Activated gamma-delta T cell treated with Interleukin-2 at 50 U/mL for 16 hours (primary cell): Measurements from ENCODE around the gene GOLGA8N.
"Not testable (repeated sequence)": the region's sequence is repeated elsewhere in the genome, so short reads cannot be mapped to it uniquely, and the experiment has no call there.

Experiments
- DNase-seq: peaks from one replicate; pipeline ENCODE4 v3.0.0-alpha.2; 2020

GOLGA8N gene

DNA sequence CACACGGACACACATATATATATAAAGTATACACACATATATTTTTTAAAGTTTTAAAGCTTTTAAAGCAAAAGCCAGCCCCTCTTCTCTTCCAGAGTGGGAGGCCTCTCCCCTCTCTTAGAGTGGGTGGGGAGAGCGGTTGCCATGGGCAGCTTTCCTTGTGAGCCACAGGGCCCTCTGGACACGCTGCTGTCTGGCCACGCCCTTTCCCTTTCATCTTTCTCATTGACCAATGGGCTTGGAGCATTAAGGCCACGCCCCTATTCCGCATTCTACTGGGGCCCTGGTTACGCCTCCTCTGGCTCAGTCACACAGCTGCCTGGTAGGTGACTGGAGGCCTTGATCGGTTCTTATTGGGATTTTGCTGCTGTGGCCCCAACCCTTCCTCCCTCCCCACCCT is at the start of gene GOLGA8N:
Gene GOLGA8N (plus strand): TSS at position 306 of the 400 bp plus-strand sequence.
- not testable (repeated sequence) for DNase-seq

DNA sequence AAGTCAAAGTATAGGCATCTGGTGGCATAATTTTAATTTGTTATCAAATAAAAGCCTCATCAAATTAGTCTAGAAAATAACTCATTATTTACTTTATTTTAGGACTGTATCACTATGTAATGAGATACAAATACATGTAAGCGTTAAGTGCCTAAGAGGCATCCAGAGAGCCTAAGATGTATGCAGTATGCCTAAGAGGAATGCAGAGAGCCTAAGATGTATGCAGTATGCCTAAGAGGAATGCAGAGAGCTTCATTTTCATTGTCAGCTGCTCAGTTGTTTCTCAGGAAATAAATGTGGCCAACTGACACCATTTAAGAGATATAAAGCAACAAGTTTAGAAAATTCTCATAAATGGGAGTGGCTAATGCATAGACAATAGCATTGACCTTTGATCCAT is 49.8 kb upstream of the GOLGA8N start:
- not testable (repeated sequence) for DNase-seq

DNA sequence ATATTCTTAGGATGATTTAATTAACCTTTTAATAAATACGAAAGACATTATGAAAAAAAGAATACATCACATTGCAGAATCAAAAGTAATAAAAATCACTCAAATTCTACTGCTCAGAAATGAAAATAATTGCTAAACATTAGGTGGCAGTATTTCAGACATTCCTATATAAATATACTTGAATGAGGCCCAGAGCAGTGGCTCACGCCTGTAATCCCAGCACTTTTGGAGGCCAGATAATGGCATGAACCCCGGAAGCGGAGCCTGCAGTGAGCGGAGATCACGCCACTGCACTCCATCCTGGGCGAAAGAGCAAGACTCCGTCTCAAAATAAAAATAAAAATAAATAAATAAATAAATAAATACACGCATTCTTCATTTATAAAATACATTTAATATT is 48.1 kb upstream of the GOLGA8N start:
- not testable (repeated sequence) for DNase-seq

DNA sequence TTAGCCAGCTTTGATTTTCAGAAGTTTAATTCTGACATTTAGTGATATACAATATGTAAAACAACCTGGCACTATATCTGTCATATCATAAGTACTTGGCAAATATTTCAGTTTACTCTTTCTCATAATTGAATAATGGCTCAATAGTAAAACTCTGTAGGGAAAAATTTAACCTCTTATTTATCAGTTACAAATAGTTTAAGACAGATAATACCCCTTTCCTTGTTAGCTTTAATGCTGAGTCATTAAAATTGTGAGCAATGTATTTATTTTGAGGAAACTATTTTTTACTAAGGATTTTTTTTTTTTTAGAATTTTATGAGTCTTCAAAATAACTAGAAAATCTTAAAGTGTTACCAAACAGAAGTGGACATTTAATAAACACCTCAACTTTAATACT is 38.7 kb upstream of the GOLGA8N start:
- not testable (repeated sequence) for DNase-seq

DNA sequence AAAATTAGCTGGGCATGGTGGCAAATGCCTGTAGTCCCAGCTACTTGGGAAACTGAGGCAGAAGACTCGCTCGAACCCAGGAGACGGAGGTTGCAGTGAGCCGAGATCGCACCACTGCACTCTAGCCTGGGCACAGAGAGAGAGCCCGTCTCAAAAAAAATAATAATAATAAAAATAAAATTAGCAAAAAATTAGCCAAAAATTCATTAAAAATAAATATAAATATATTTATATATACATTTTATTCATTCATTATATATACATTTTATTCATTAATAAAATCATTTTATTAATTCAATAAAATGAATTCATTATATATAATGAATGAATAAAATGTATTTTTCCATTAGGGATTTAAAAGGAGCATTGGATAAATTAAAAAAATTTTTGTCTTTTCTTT is 31.1 kb upstream of the GOLGA8N start:
- DNase-seq = not testable (repeated sequence)

DNA sequence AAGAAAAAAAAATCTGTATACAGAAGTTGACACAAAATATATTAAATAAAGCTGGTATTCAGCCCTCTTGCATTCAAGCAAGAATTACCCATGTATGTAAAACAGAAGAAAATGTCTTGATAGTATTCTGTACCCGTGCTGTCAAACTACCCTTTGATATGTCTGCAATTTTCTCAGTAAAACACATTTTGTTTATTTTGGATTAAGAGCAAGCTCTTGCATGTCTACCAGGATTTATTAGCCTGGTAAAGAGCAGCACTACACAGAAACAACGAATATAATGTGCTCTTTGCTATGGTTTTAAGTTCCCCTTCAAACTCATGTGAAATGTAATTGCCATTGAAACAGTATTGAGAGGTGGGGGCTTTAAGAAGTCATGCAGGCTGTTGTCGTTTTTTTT is 24.3 kb upstream of the GOLGA8N start:
- DNase-seq = not testable (repeated sequence)

DNA sequence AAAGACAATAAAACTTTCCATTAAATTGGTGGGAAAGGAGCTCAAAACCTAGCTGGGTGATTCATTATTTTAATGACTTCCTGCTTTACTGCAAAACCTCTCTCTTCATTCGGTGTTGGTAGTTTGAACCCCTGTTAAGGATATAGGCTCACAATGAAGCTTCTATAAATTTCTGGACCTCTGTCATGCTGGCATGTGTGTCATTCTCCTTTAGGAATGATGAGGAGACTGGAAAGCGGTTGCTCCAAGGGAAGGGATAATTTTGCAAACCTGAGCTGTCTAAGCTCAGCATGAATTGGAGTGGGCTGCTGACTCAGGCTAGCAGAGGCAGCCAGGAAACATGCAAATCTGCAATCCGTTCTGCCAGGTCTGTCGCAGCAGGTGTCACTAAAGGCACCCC is 14.8 kb upstream of the GOLGA8N start:
- not testable (repeated sequence) for DNase-seq

DNA sequence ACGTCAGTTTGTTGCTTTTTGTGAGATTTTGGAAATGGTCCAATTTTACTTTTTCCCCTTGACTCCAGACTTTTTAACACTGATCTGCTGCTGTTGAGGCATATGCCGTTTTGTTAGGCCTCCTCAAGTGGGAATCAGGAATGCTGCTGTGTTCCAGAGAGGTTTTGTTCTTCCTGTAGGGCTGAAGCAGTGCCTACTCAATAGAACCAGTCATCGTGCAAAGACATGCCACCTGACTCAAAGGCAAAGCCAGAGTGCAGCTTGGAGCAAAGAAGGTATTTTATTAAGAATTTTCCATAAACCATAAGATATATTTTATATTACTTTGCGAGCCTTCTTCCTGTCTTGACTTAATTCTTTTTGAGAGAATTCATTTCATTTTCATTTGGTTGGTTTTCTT is 7.4 kb upstream of the GOLGA8N start:
- not testable (repeated sequence) for DNase-seq

DNA sequence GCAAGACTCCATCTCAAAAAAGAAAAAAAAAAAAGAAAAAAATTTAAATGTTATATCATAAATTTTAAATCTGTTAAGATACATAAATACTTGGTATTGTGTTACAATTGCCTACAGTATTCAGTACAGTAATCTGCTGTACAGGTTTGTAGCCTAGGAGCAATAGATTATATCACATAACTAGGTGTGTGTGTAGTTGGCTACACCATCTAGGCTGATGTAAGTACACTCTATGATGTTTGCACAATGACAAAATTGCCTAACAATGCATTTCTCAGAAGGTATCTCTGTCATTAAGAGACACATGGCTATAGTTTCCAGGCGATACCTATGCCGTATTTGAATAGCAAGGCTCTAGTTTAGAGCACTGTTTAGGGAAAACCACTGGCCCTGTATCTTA is 16.3 kb downstream of the GOLGA8N start:
- DNase-seq = not testable (repeated sequence)

DNA sequence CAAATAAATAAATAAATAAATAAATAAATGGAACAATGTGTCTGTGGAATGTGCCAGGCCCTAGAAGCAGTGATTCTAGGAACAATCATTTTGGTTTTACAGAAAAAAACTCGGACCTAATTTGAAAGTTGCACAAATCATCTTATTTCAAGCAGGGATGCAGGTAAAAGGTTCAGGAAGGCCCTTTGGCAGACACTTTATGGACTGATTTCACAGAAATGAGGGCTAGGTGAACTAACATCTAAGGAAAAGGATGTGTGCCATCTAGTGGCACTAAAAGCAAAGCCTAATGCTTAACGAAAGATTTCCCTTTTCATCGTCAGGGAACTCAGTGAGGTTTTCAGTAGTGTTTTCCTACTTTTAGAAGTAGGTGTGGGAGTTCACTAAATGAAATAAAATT is 17.5 kb downstream of the GOLGA8N start:
- not testable (repeated sequence) for DNase-seq

DNA sequence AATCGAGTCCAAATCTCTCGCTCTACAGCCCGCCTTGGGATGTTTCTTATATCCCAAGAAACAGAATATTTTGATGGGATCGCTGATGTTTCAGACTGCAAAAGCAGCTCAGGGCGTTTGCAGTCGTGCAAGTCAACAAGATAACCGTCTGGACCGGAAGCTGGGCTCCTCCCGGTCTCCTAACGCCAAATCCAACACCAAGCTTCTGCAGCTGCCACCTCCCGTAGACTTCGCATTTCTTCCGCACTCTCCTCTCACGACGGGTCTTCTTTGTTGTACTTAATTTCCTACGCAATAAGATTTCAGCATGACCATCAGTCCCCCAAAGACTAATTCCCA is 21.4 kb downstream of the GOLGA8N start:
- DNase-seq = not testable (repeated sequence)

DNA sequence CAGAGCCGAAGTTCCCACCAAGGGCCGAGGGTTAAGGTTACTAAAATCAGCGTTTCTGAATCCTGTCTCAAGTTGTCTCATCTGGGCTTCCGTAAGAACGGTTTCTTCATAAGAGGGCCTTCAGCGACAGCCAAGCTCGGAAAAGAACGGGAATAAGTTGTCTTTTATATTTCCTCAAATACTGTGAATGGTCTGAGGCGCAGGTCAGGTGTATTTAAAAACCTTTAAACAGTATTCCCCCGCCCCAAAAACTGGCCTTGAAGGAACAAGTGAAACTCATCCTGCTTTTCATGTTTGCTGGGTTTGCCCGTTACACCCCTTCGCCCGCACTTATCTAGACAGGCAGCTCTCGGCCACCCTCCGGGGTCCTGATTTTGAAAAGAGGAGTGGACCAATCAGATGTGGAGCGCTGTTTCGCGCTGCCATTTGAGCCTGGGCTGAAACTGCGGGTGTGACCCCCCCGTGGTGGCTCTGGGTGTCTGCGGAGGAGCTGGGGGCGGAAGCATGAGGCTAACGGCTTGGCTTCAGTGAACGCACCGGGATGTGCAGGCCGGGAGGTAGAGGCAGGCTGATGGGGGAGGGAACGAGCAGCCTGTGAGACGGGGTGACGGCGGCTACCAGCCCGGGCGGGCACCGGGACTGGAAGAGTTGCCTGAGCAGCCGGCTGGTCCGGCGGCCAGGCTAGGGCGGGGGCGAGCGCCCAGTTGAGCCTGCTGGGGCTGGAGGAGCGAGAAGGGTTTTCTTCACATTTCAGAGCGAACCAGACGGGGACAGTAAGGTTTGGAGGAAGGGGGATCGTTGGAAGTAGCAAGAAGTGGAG is 22.0 kb downstream of the GOLGA8N start, which contains the start of gene ARHGAP11A:
Gene ARHGAP11A (plus strand): TSS at position 454 of the 820 bp plus-strand sequence. CDS start 708 bp downstream, outside the sequence.
- peak; percentile 81 for DNase-seq

DNA sequence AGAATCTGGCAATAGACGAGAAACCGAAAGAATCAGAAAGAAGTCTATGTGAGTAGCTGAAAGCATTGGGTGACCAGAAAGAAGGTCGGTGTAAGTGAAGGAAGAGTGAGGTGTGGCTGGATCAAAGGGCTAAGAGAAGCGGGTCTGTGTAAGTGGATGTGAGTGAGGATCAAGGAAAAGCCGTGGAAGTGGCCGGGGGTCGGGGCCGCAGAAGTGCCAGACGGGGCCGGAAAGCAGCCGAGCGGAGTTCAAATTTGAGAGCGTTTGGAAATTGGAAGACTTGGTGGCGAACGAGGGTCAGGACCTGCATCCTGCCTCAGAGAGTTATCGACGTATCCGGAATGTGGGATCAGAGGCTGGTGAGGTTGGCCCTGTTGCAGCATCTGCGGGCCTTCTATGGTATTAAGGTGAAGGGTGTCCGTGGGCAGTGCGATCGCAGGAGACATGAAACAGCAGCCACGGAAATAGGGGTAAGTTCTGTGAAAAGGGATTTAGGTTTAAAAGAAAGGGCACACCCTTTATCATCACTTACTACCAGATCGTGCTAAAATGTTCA is 22.7 kb downstream of the GOLGA8N start:
- DNase-seq = not testable (repeated sequence)

DNA sequence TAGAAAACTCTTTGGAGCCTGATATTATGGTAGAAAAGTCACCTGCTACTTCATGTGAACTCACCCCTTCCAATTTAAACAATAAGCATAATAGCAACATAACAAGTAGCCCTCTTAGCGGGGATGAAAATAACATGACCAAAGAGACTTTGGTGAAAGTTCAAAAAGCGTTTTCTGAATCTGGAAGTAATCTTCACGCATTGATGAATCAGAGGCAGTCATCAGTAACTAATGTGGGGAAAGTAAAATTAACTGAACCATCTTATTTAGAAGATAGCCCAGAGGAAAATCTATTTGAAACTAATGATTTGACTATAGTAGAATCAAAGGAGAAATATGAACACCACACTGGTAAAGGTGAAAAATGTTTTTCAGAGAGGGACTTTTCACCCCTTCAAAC is 43.2 kb downstream of the GOLGA8N start:
- DNase-seq = no peak

DNA sequence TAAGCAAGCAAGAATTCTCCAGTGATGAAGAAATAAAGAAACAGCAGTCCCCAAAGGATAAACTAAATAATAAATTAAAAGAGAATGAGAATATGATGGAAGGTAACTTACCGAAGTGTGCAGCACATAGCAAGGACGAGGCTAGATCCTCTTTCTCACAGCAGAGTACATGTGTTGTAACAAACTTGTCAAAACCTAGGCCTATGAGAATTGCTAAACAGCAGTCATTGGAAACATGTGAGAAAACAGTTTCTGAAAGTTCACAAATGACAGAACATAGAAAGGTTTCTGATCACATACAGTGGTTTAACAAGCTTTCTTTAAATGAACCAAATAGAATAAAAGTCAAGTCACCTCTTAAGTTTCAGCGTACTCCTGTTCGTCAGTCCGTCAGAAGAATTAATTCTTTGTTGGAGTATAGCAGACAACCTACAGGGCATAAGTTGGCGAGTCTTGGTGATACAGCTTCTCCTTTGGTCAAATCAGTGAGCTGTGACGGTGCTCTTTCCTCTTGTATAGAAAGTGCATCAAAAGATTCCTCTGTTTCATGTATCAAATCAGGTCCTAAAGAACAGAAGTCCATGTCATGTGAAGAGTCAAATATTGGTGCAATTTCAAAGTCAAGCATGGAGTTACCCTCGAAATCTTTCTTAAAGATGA is 43.8 kb downstream of the GOLGA8N start:
- DNase-seq = no peak

DNA sequence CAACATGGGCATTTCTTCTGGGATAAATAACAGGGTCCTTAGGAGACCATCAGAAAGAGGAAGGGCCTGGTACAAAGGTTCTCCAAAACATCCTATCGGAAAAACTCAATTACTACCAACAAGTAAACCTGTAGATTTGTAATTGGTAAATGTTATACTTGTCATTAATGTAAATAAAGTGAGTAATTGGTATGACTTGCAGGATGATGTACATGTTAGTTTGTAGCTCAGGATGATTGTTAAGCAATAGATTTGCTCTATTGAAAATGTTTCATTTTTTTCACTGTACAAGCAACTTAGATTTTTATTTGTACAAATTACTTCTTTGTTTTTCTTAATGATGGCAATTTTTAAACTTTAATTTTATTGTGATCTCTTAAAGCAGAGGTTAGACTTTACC is 44.4 kb downstream of the GOLGA8N start:
- no peak for DNase-seq

DNA sequence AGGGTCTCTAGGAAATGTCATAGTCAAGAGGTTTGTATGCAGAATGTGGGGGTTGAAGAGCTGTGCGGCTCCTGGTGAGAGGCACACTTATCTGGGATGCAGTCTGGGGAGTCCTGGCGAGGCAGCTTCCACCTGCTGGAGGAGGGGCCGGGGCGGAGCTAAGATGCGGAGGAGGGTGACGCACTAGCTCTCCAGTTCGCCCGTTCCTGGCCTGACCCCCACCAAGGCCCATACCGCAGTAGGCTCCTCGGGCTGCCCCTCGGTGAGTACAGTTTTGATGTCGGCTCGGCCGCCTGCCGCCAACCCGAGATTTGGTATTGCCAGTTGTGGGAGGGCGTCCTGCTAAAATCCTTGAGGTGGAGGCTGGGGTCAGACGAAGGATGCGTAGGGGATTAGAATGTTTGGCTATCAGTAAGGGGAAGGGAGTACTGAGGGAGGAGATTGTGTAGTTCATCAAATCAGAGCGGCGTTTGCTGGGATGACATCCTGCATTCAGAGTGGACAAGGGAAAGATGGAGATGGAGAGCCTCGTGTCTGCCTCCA is 48.3 kb downstream of the GOLGA8N start, which contains the start of gene SCG5:
Gene SCG5 (plus strand): TSS at position 194 of the 543 bp plus-strand sequence. CDS start 1,883 bp downstream, outside the sequence.
- DNase-seq = no peak

DNA sequence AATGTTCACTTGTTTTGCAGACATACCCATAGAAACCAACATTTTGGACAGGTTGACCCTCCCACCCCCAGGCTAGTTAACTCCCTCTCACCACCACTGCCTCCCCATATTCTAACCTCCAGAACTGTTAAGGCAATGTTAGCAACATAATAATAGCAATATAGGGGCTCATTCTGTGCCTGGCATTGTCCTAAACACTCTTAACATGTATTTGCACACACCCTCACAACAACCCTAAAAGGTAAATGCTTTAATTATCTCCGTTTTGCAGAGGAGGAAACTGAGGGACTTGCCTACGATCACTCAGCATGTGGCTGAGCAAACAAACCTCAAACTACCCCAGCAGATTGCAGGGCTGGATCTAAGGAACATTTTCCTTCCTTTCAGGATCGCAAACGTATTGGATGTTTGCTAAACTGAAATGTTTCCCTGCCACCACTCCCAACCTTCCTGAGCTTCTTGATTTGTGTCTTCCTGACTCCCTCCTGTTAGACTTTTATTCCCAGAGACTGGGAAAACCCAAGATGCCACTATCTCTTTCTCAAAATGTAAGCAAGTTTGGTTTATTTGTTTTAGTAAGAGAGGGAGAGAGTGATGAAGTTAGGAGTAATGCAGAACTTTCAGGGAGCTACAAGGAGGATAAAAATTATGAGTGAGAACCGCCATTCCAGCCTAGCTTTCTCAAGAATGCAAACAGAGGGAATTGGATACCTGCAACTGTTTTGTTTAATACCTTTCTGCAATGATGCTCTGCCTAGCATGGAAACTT is 49.6 kb downstream of the GOLGA8N start:
- DNase-seq = no peak

DNA sequence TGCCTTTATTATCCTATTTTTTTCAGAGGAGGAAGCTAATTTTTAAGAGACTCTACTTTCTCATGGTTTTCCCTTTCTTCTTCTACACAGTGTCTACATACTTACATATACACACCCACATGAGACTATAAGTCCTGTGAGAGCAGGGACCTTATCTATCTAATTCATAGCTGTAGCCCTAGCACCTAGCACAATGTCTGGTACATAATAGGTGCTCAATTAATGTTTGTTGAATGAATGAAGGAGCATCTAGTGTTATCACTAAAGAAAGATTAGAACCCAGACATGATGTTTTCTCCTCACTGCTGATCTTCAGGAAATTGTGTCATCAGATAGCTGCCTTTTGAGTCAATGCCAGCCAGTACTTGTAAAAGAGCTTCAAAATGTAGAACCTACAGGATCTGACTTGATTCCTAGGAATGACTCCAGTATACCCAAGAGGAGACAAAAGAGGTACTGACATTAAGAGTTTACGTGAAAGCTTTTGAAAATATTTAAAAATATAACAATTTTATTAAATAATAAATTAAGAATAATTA is 50.7 kb downstream of the GOLGA8N start:
- DNase-seq = no peak

DNA sequence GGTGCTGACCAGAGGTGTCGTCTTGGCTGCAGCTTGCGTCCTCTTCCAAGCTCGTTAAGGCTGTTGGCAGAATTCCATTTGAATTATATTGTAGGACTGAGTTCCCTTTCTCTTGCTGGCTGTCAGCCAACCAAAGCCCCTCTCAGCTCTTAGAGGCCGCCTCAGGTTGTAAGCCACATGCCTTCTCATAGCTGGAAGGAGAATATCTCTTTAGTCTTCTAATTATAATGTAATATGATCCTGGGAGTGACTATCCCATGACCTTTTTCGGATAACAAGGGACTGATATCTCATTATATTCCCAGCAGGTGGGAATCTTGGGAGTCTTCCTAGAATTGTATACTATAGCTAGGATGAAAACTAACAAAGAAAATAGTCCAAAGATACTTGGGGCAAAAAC is 53.0 kb downstream of the GOLGA8N start:
- no peak for DNase-seq

DNA sequence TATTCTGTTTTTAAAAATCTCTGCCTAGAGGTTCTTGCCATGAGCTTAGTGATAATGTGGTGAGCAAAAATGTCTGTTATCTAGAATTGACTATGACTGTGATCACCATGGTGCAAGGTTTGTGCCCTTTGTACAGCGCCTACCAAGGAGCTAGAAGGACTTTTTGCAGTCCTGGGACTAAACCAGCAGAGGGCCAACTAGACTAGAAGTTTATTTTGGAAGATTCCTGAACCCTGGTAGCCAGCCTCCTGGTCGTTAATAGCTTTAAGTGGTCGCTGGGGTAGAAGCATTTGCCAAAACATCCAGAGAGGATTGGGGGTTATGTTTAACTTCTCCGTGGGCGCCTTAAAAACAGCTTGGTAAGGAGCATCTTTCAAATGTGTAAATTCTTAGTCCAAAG is 56.1 kb downstream of the GOLGA8N start:
- DNase-seq = no peak

DNA sequence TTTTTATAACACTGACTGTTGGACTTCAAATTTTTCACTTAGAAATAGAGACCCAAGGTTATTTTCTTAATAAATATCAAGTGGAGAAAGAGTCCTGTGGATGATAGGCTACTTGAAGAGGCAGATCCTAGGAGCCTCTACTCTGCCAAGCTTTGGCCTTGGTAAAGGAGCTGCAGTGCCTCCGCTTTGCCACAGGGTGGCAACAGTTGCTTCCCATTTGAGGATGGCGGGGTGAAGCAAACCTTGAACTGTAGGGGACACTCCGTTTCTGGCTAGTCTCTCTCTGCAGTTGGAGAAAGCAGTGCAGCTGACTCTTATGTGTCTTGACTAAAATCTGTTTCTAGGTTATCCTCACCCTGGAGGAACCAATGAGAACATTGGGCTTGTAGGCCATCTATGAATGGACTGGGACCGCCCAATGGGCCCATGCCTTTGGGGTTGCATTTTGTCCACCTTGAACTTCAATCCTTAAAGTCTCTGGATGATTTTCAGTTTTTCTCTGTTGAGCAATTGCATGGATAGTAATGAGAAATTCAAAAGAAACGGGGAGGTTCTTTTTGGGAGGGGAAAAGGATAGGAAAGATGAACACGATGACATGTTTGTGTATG is 58.1 kb downstream of the GOLGA8N start:
- peak; percentile 15 for DNase-seq
